ENCODE data around the gene NUP188. TPM values are rescaled to one million over a fixed set of nuclear protein-coding genes. Genes with fewer than 3 reads are reported as not detected.

NUP188 gene
- total RNA-seq, 1 donor from 2014 or later: 44.0 TPM

- Mint-ChIP-seq H3K9me3 (ENCODE audit: unreplicated experiment) (no peaks in the 10 kb centered on the region), H3K4me1 (ENCODE audit: unreplicated experiment) (peaks cover 5% of the 10 kb centered on the region), H3K4me3 (ENCODE audit: unreplicated experiment) (no peak overlapping the region), H3K36me3 (ENCODE audit: low read depth, unreplicated experiment) (no peaks in the 10 kb centered on the region), H3K27me3 (ENCODE audit: unreplicated experiment) (no peaks in the 10 kb centered on the region), H3K27ac (ENCODE audit: unreplicated experiment) (no peak overlapping the region)
- peak; percentile 88 for TF ChIP-seq CTCF (IDR thresholded peaks at IDR 0.05; ENCODE audit: unreplicated experiment)
- peak; percentile 68 for DNase-seq (ENCODE audit: low spot score)
Observed at GRCh38 chr9:128927731-128928411, 19.6 kb upstream of the NUP188 start.

- no peaks in the 10 kb centered on the region for H3K27me3 Mint-ChIP-seq (ENCODE audit: unreplicated experiment)
- no peaks in the 10 kb centered on the region for H3K9me3 Mint-ChIP-seq (ENCODE audit: unreplicated experiment)
- no peaks in the 10 kb centered on the region for H3K36me3 Mint-ChIP-seq (ENCODE audit: low read depth, unreplicated experiment)
- peaks cover 5% of the 10 kb centered on the region for H3K4me1 Mint-ChIP-seq (ENCODE audit: unreplicated experiment)
- H3K4me3 Mint-ChIP-seq (ENCODE audit: unreplicated experiment): no peak overlapping the region
- DNase-seq (ENCODE audit: low spot score): no peak
- no peak for TF ChIP-seq CTCF (IDR thresholded peaks at IDR 0.05; ENCODE audit: unreplicated experiment)
- no peak overlapping the region for H3K27ac Mint-ChIP-seq (ENCODE audit: unreplicated experiment)
Observed at GRCh38 chr9:128928624-128929023, 18.9 kb upstream of the NUP188 start.

GRCh38 chr9:128929560-128929959 is 17.9 kb upstream of the NUP188 start:
- Mint-ChIP-seq H3K4me3 (ENCODE audit: unreplicated experiment) (no peak overlapping the region), H3K27ac (ENCODE audit: unreplicated experiment) (no peak overlapping the region), H3K36me3 (ENCODE audit: low read depth, unreplicated experiment) (no peaks in the 10 kb centered on the region), H3K9me3 (ENCODE audit: unreplicated experiment) (no peaks in the 10 kb centered on the region), H3K27me3 (ENCODE audit: unreplicated experiment) (no peaks in the 10 kb centered on the region), H3K4me1 (ENCODE audit: unreplicated experiment) (peaks cover 5% of the 10 kb centered on the region)
- DNase-seq (ENCODE audit: low spot score): no peak
- TF ChIP-seq CTCF (IDR thresholded peaks at IDR 0.05; ENCODE audit: unreplicated experiment): no peak

- H3K27ac Mint-ChIP-seq (ENCODE audit: unreplicated experiment): no peak overlapping the region
- no peaks in the 10 kb centered on the region for H3K4me1 Mint-ChIP-seq (ENCODE audit: unreplicated experiment)
- TF ChIP-seq CTCF (IDR thresholded peaks at IDR 0.05; ENCODE audit: unreplicated experiment): no peak
- no peak for DNase-seq (ENCODE audit: low spot score)
- H3K9me3 Mint-ChIP-seq (ENCODE audit: unreplicated experiment): no peaks in the 10 kb centered on the region
- no peaks in the 10 kb centered on the region for H3K36me3 Mint-ChIP-seq (ENCODE audit: low read depth, unreplicated experiment)
- H3K4me3 Mint-ChIP-seq (ENCODE audit: unreplicated experiment): no peak overlapping the region
- no peaks in the 10 kb centered on the region for H3K27me3 Mint-ChIP-seq (ENCODE audit: unreplicated experiment)
Observed at GRCh38 chr9:128933731-128934130, 13.8 kb upstream of the NUP188 start.

- Mint-ChIP-seq H3K4me3 (ENCODE audit: unreplicated experiment) (no peak overlapping the region), H3K9me3 (ENCODE audit: unreplicated experiment) (no peaks in the 10 kb centered on the region), H3K27me3 (ENCODE audit: unreplicated experiment) (no peaks in the 10 kb centered on the region), H3K36me3 (ENCODE audit: low read depth, unreplicated experiment) (no peaks in the 10 kb centered on the region), H3K27ac (ENCODE audit: unreplicated experiment) (no peak overlapping the region), H3K4me1 (ENCODE audit: unreplicated experiment) (peaks cover 9% of the 10 kb centered on the region)
- DNase-seq (ENCODE audit: low spot score): no peak
- no peak for TF ChIP-seq CTCF (IDR thresholded peaks at IDR 0.05; ENCODE audit: unreplicated experiment)
Observed at GRCh38 chr9:128936171-128936865, 11.2 kb upstream of the NUP188 start.
